Measurements from ENCODE around the gene GEMIN7.

Gene GEMIN7

DNA sequence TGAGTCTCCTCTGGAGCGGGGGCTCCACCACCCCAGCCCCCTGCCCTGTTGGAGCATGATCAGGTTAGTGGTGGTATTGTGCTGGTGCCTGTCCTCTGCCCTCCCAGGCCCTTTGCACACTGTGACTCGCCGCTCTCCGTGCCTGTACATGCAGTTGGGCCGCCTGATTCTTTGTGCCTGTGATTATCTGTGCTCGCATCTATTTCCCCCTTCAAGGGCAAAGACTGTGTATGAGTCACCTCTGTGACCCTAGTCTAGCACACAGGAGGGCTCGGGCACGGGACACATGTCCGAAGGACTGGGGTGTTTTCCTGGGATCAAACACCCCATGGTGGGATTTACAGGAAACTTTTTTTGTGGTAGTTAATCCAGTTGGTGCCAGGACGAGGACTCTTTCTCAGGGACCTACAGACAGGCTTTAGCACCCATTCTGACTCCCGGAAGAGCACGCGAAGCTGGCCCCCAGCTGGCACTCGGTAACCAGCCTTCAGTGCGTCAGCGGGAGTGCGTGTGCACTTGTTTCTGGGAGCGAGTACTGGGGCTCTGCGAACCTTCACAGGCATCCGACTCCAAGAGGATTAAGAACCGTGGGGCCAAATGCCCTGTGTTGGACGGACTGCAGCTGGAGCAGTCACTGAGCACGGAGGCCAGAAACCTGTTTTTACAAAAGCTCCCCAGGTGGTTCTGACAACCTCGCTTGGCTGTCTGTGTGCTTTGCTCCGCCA, 20.6 kb downstream of the GEMIN7 start:
- in situ Hi-C loops (cut with MboI; ENCODE audit: low sequenced_read_pairs, unreplicated experiment): no loop called here
- TF ChIP-seq, protein P1, sequence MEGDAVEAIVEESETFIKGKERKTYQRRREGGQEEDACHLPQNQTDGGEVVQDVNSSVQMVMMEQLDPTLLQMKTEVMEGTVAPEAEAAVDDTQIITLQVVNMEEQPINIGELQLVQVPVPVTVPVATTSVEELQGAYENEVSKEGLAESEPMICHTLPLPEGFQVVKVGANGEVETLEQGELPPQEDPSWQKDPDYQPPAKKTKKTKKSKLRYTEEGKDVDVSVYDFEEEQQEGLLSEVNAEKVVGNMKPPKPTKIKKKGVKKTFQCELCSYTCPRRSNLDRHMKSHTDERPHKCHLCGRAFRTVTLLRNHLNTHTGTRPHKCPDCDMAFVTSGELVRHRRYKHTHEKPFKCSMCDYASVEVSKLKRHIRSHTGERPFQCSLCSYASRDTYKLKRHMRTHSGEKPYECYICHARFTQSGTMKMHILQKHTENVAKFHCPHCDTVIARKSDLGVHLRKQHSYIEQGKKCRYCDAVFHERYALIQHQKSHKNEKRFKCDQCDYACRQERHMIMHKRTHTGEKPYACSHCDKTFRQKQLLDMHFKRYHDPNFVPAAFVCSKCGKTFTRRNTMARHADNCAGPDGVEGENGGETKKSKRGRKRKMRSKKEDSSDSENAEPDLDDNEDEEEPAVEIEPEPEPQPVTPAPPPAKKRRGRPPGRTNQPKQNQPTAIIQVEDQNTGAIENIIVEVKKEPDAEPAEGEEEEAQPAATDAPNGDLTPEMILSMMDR (IDR thresholded peaks at IDR 0.05; ENCODE audit: borderline replicate concordance, control extremely low read depth, extremely low read depth, insufficient read depth, missing control alignments): no peak
- DNase-seq (ENCODE audit: low spot score): no peak

DNA sequence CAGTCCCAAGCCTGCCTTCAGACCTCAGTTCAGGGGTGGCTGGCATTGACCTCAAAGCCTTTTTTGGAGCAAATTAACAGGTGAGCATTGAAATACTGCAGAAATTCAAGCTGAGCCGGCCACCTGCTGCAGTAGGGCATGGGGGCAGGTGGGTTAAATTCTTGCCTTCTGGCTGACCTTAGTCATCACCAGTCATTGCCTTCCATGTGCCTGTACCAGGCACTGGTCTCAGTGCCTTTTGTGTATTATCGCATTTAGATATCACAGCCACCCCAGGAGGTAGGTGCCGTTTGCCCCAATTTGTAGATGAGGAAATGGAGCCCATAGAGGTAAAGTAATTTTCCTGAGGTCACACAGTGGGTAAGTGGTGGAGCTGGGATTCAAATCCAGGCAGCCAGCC, 21.1 kb downstream of the GEMIN7 start:
- in situ Hi-C loops (cut with MboI; ENCODE audit: low sequenced_read_pairs, unreplicated experiment): no loop called here
- DNase-seq (ENCODE audit: low spot score): no peak
- TF ChIP-seq, protein P1 (IDR thresholded peaks at IDR 0.05; ENCODE audit: borderline replicate concordance, control extremely low read depth, extremely low read depth, insufficient read depth, missing control alignments): no peak

DNA sequence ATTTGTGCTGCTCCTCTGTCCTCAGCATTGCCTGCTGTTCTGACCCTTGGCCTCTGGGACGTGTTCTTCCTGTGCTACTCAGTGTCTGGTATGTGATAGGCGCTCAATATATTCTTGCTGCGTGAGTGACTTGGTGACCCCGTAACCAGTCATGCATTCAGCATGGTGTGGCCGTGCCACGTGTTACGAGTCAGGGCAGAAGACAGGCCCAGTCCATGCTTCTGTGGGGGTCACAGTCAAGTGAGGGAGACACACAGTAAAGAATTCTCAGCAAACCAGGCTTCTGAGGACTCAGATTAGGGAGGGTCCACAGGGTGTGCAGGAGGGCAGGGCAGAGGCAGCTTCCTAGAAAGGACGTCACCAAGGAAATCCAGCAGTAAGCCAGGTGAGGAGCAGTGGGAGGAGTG, 21.8 kb downstream of the GEMIN7 start:
- no peak for DNase-seq (ENCODE audit: low spot score)
- TF ChIP-seq, protein P1 (IDR thresholded peaks at IDR 0.05; ENCODE audit: borderline replicate concordance, control extremely low read depth, extremely low read depth, insufficient read depth, missing control alignments): no peak
- in situ Hi-C loops (cut with MboI; ENCODE audit: low sequenced_read_pairs, unreplicated experiment): no loop called here

DNA sequence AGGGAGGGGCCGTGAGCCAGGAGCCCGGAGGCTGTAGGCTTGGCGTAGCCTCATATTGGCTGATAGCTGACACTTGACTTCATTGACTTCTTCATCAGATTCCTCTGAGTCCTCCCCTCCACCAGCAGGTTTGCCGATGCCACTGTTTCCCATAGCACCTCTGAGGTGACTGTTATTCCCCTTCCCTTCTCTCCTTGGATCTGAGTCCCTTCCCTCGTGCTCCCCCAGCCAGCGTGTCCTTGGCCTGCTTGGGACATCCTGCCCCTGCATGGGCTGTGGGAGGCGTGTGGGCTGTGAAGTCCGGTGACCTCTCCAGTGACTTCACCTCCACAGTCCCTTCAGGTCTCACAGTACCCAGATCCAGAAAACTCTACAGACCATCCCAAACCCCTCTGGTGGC, 22.7 kb downstream of the GEMIN7 start:
- TF ChIP-seq, protein P1 (IDR thresholded peaks at IDR 0.05; ENCODE audit: borderline replicate concordance, control extremely low read depth, extremely low read depth, insufficient read depth, missing control alignments): no peak
- in situ Hi-C loops (cut with MboI; ENCODE audit: low sequenced_read_pairs, unreplicated experiment): no loop called here
- DNase-seq (ENCODE audit: low spot score): no peak

DNA sequence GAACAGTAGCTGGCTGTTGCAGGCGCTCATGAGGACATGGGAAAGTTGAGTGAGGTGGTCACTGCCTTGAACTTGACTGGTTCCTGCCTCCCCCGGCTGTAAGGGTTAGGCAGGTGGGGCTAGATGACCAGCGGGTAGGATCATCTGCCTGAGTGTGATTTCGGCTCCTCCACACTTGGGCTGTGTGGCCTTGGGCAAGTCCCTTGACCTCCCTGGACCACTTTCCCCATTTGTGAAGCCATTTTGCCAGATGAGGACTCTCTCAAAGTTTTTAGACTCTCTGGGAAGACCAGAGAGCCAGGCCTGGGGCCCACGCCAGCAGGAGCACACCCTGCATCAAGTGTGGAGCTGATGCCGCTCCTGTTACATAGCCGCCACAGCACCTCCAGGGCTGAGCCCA, 23.4 kb downstream of the GEMIN7 start:
- TF ChIP-seq, protein P1 (IDR thresholded peaks at IDR 0.05; ENCODE audit: borderline replicate concordance, control extremely low read depth, extremely low read depth, insufficient read depth, missing control alignments): no peak
- in situ Hi-C loops (cut with MboI; ENCODE audit: low sequenced_read_pairs, unreplicated experiment): no loop called here
- DNase-seq (ENCODE audit: low spot score): no peak

DNA sequence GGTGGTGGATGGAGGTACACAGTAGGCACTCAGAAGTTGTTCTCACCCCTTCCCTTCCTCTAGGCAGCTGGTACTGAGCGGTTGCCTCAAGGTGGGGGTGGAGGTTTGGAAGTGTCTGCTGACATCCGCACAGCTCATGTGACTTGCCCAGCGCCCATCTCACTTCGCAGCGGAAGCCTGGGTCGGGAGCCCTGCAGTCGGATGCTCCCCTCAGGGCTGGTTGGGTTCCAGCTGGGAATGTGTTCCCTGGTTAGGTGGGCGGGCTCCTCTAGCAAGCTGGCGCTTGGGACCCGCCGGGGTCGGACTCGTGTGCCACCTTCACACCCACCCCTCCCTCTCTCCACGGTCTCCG, 24.1 kb downstream of the GEMIN7 start:
- in situ Hi-C loops (cut with MboI; ENCODE audit: low sequenced_read_pairs, unreplicated experiment): no loop called here
- DNase-seq (ENCODE audit: low spot score): peak; percentile 68
- TF ChIP-seq, protein P1 (IDR thresholded peaks at IDR 0.05; ENCODE audit: borderline replicate concordance, control extremely low read depth, extremely low read depth, insufficient read depth, missing control alignments): no peak

All from GM13976 (cell line).